ENCODE results near the gene ZNF365.

DNA sequence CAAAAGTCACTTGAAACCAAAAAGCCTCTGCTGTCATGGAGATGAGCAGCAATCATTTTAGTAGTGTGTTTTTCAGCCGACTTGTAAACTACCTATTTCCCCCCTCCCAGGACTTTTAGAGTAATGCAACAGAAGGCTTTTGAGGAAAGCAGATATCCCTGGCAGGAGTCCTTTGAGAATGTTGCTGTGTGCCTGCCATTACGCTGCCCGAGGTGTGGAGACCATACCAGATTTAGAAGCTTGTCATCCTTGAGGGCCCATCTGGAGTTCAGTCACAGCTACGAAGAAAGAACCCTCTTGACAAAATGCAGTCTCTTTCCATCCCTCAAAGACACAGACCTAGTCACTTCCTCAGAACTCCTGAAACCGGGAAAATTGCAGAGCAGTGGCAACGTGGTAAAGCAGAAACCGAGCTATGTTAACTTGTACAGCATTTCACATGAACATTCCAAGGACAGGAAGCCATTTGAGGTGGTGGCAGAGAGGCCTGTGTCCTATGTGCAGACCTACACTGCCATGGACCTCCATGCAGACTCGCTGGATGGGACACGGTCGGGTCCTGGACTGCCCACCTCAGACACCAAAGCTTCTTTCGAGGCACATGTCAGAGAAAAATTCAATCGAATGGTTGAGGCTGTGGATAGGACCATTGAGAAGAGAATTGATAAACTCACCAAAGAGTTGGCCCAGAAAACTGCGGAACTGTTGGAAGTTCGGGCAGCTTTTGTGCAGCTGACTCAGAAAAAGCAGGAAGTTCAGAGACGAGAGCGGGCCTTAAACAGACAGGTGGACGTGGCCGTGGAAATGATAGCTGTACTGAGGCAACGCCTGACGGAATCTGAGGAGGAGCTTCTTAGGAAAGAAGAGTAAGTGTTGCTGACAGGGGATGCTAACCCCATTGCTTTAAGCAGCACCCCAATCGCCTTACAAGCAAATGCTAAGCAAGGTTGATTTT lies 2.2 kb downstream of the ZNF365 start:
- TF ChIP-seq POLR2A (IDR thresholded peaks at IDR 0.05; ENCODE audit: low read length) (no peak), GATA1 (IDR thresholded peaks at IDR 0.05; ENCODE audit: low read depth, low read length) (no peak)

Data from erythroblast (primary cell).